ENCODE results near the gene PROK1.

DNA sequence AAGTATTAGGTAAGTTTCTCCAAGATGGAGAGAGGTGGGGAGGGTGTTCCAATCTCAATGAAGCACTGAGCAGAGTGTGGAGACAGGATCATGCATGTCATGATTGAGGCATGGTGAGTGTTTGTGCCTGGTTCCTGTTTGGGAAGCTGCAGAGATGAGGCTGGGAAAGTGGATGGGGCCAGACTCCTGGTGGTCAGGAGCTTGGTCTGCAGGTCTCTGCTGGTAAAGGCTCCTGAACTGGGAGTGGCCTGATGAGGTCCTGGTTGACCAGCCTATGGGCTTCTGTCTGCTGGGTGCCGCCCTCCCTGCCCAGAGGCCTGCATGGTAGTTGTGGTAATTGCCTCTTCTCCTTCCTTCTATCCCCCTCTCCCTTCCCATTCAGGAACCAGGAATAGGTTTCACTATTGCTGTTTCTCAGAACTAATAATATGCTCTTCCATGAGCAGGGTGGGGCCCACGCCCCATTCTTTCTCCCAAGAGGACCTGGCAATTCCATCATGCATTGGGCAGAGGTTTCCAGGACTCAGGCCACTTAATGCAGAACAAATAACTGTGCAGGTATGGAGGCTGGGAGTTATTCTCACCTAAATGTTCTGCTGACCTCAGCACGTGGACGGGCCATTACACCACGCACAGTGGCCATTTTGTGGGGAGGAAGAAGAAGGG is 24.5 kb downstream of the PROK1 start:
- TF ChIP-seq, protein P1, sequence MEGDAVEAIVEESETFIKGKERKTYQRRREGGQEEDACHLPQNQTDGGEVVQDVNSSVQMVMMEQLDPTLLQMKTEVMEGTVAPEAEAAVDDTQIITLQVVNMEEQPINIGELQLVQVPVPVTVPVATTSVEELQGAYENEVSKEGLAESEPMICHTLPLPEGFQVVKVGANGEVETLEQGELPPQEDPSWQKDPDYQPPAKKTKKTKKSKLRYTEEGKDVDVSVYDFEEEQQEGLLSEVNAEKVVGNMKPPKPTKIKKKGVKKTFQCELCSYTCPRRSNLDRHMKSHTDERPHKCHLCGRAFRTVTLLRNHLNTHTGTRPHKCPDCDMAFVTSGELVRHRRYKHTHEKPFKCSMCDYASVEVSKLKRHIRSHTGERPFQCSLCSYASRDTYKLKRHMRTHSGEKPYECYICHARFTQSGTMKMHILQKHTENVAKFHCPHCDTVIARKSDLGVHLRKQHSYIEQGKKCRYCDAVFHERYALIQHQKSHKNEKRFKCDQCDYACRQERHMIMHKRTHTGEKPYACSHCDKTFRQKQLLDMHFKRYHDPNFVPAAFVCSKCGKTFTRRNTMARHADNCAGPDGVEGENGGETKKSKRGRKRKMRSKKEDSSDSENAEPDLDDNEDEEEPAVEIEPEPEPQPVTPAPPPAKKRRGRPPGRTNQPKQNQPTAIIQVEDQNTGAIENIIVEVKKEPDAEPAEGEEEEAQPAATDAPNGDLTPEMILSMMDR (IDR thresholded peaks at IDR 0.05) = no peak
- TF ChIP-seq EZH2 (IDR thresholded peaks at IDR 0.05; ENCODE audit: borderline replicate concordance, insufficient read depth, low read depth, low read length, poor library complexity, severe bottlenecking) = no peak

Data from B cell (primary cell).